Muscle layer of colon (tissue), 2 donors: ENCODE results near the gene STPG4.
A peak's percentile ranks its signal among the peaks of the same experiment; 100 is the strongest.
"Not testable (repeated sequence)": the region's sequence is repeated elsewhere in the genome, so short reads cannot be mapped to it uniquely, and the experiment has no call there.

ENCODE experiments used
- H3K27ac ChIP-seq: one replicate; pipeline ENCODE4 v1.7.0; 2013; ENCODE audit warnings: low read depth, mild to moderate bottlenecking, low read length, moderate library complexity
- H3K27me3 ChIP-seq, 2 donors: one replicate each; pipeline ENCODE4 v1.7.0; 2013; ENCODE audit warnings: low read length in 2 of 2, mild to moderate bottlenecking in 2 of 2; ENCODE audit not compliant: insufficient read depth in 2 of 2, control insufficient read depth in 1 of 2
- H3K36me3 ChIP-seq: one replicate; pipeline ENCODE4 v1.7.0; 2013; ENCODE audit warnings: mild to moderate bottlenecking, low read length; ENCODE audit not compliant: insufficient read depth
- H3K4me1 ChIP-seq: one replicate; pipeline ENCODE4 v1.7.0; 2013; ENCODE audit warnings: mild to moderate bottlenecking, low read length; ENCODE audit not compliant: insufficient read depth
- H3K4me3 ChIP-seq, 2 donors: one replicate each; pipeline ENCODE4 v1.7.0; 2013; ENCODE audit warnings: low read length in 2 of 2, low read depth in 1 of 2, mild to moderate bottlenecking in 1 of 2, moderate library complexity in 1 of 2
- H3K9ac ChIP-seq: one replicate; pipeline ENCODE4 v1.7.0; 2013; ENCODE audit warnings: low read length
- H3K9me3 ChIP-seq: one replicate; pipeline ENCODE4 v1.7.0; 2013; ENCODE audit warnings: mild to moderate bottlenecking, low read length
- donor health status: abdominal sarcoma.
- donor health status: Adenocarcinoma of cecum.

Gene STPG4

GRCh38 chr2:47172922-47173695, 18.0 kb upstream of the STPG4 start:
- H3K27me3 ChIP-seq = no peaks in the 10 kb centered on the region
- peak overlapping the region in 1 of 2 donors; percentile 97 for H3K4me3 ChIP-seq
- no peaks in the 10 kb centered on the region for H3K9me3 ChIP-seq
- H3K27ac ChIP-seq = peak overlapping the region; percentile 91
- H3K4me1 ChIP-seq = peaks cover 49% of the 10 kb centered on the region
- H3K9ac ChIP-seq = peak overlapping the region; percentile 100
- H3K36me3 ChIP-seq = peaks cover 14% of the 10 kb centered on the region

- Histone ChIP-seq H3K36me3 (peaks cover 14% of the 10 kb centered on the region), H3K9ac (peak overlapping the region; percentile 25), H3K27ac (peak overlapping the region; percentile 50), H3K9me3 (no peaks in the 10 kb centered on the region), H3K4me1 (peaks cover 49% of the 10 kb centered on the region), H3K4me3 (peak overlapping the region; percentile 6 to 39), H3K27me3 (no peaks in the 10 kb centered on the region)
Observed at GRCh38 chr2:47172156-47172921, 17.2 kb upstream of the STPG4 start.

GRCh38 chr2:47169784-47170183, 14.7 kb upstream of the STPG4 start:
- Histone ChIP-seq H3K9ac (peak overlapping the region; percentile 19), H3K36me3 (peaks cover 14% of the 10 kb centered on the region), H3K9me3 (no peaks in the 10 kb centered on the region), H3K4me1 (peaks cover 68% of the 10 kb centered on the region), H3K27ac (no peak overlapping the region), H3K4me3 (no peak overlapping the region), H3K27me3 (no peaks in the 10 kb centered on the region)

- not testable (repeated sequence) for H3K27me3 ChIP-seq, H3K9me3 ChIP-seq, H3K9ac ChIP-seq, H3K27ac ChIP-seq, H3K4me3 ChIP-seq
- peaks cover 17% of the 10 kb centered on the region for H3K36me3 ChIP-seq
- peaks cover 71% of the 10 kb centered on the region for H3K4me1 ChIP-seq
Observed at GRCh38 chr2:47168895-47169294, 13.8 kb upstream of the STPG4 start.

GRCh38 chr2:47167149-47167548, 12.0 kb upstream of the STPG4 start:
- Histone ChIP-seq H3K9me3 (no peaks in the 10 kb centered on the region), H3K9ac (no peak overlapping the region), H3K4me3 (no peak overlapping the region), H3K27ac (no peak overlapping the region), H3K4me1 (peaks cover 64% of the 10 kb centered on the region), H3K27me3 (no peaks in the 10 kb centered on the region), H3K36me3 (peaks cover 20% of the 10 kb centered on the region)

GRCh38 chr2:47165001-47165555, 10.0 kb upstream of the STPG4 start:
- Histone ChIP-seq H3K4me1 (peaks cover 43% of the 10 kb centered on the region), H3K36me3 (peaks cover 35% of the 10 kb centered on the region), H3K4me3 (no peak overlapping the region), H3K27ac (peak overlapping the region; percentile 55), H3K27me3 (no peaks in the 10 kb centered on the region), H3K9me3 (no peaks in the 10 kb centered on the region), H3K9ac (no peak overlapping the region)

GRCh38 chr2:47162780-47163179, 7.7 kb upstream of the STPG4 start:
- Histone ChIP-seq H3K4me1 (peaks cover 31% of the 10 kb centered on the region), H3K36me3 (peaks cover 48% of the 10 kb centered on the region), H3K4me3 (no peak overlapping the region), H3K9me3 (no peaks in the 10 kb centered on the region), H3K9ac (no peak overlapping the region), H3K27ac (no peak overlapping the region), H3K27me3 (no peaks in the 10 kb centered on the region)

GRCh38 chr2:47161475-47161874, 6.4 kb upstream of the STPG4 start:
- Histone ChIP-seq H3K36me3 (peaks cover 48% of the 10 kb centered on the region), H3K9ac (no peak overlapping the region)

GRCh38 chr2:47160660-47161059, 5.6 kb upstream of the STPG4 start:
- peaks cover 48% of the 10 kb centered on the region for H3K36me3 ChIP-seq

More at GRCh38 chr2:47161475-47161874, 6.4 kb upstream of the STPG4 start:
- Histone ChIP-seq H3K9me3 (no peaks in the 10 kb centered on the region), H3K27me3 (no peaks in the 10 kb centered on the region), H3K4me3 (no peak overlapping the region), H3K4me1 (peaks cover 28% of the 10 kb centered on the region), H3K27ac (no peak overlapping the region)

GRCh38 chr2:47160211-47160610, 5.1 kb upstream of the STPG4 start:
- Histone ChIP-seq H3K4me1 (peaks cover 16% of the 10 kb centered on the region), H3K27ac (no peak overlapping the region), H3K36me3 (peaks cover 48% of the 10 kb centered on the region), H3K9me3 (no peaks in the 10 kb centered on the region), H3K4me3 (no peak overlapping the region), H3K27me3 (no peaks in the 10 kb centered on the region), H3K9ac (no peak overlapping the region)

More at GRCh38 chr2:47160660-47161059, 5.6 kb upstream of the STPG4 start:
- H3K9ac ChIP-seq = no peak overlapping the region
- no peak overlapping the region for H3K4me3 ChIP-seq
- H3K9me3 ChIP-seq = no peaks in the 10 kb centered on the region
- no peak overlapping the region for H3K27ac ChIP-seq
- H3K27me3 ChIP-seq = no peaks in the 10 kb centered on the region
- peaks cover 21% of the 10 kb centered on the region for H3K4me1 ChIP-seq

GRCh38 chr2:47159627-47160026, 4.5 kb upstream of the STPG4 start:
- peaks cover 10% of the 10 kb centered on the region for H3K4me1 ChIP-seq
- H3K4me3 ChIP-seq = no peak overlapping the region
- H3K27me3 ChIP-seq = no peaks in the 10 kb centered on the region
- peaks cover 42% of the 10 kb centered on the region for H3K36me3 ChIP-seq
- H3K9me3 ChIP-seq = no peaks in the 10 kb centered on the region
- no peak overlapping the region for H3K27ac ChIP-seq
- no peak overlapping the region for H3K9ac ChIP-seq
